Left hindlimb (tissue), 1 donor: ENCODE results near the gene PRTFDC1.
"Not testable (repeated sequence)": the region's sequence is repeated elsewhere in the genome, so short reads cannot be mapped to it uniquely, and the experiment has no call there.

ENCODE experiments used
- DNase-seq: peaks from one replicate; pipeline ENCODE4 v3.0.0-alpha.2; 2018

Gene PRTFDC1, protein sequence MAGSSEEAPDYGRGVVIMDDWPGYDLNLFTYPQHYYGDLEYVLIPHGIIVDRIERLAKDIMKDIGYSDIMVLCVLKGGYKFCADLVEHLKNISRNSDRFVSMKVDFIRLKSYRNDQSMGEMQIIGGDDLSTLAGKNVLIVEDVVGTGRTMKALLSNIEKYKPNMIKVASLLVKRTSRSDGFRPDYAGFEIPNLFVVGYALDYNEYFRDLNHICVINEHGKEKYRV

DNA sequence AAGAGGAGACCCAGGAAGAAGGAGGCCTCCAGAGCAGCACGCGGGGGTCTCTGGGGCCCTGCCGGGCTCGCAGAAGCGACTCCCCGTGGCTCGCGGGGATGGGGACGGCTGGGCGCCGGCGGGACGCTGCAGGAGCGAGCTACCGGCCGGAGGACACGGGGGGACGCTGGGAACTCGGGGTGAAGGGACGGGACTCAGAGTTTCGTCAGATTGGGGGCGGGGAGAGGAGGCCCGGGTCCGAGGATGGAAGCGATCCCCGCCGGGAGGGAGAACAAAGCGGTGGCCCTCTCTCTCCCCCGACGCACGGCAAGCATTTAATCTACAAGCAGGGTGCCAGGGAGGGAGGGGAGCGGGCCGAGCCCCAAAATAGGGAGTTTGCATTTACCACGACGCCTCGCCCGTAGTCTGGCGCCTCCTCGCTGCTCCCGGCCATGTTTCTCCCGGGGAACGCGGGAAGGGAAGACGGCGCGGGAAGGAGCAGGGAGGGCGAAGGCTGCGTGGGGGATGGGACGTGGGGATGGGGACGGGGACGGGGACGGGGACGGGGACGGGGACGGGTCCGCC, at the start of gene PRTFDC1:
TSS of gene PRTFDC1 (minus strand) at position 464 of the 564 bp plus-strand sequence. CDS start at position 433, 31 bp downstream.
- peak; percentile 74 for DNase-seq

DNA sequence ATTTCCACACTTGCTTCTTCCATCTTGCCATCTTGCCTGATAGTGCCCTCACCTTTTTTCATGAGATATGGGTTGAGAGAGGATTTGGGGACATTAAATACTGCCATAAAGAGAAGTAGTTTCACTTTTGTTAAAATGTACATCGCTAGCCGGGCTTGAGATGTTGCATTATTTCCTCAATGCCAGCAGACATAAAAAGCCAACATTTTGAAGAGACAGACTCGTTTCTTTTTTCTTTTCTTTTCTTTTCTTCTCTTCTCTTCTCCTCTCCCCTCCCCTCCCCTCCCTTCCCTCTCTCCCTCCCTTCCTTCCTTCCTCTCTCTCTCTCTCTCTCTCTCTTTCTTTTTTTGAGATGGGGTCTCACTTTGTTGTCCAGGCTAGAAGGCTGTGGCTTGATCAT, 45.6 kb upstream of the PRTFDC1 start:
- DNase-seq: no peak

DNA sequence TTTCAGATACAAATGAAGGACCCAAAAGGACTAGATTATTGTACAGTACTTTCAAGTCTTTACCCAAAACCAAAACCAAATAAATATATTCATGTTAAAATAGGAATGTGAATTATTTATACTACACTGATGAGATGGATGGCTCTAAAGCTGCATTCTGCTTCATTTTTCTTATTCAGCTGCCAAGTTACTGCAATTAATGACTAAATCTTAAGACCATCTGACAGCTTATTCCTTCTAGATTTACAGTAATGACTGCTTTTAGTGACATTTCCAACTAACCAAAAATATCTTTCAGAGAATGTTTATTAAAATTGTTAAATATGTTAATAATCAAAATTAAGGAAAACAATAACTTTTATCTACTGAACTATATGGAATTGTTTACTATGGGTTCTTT, 42.7 kb upstream of the PRTFDC1 start:
- DNase-seq: no peak

DNA sequence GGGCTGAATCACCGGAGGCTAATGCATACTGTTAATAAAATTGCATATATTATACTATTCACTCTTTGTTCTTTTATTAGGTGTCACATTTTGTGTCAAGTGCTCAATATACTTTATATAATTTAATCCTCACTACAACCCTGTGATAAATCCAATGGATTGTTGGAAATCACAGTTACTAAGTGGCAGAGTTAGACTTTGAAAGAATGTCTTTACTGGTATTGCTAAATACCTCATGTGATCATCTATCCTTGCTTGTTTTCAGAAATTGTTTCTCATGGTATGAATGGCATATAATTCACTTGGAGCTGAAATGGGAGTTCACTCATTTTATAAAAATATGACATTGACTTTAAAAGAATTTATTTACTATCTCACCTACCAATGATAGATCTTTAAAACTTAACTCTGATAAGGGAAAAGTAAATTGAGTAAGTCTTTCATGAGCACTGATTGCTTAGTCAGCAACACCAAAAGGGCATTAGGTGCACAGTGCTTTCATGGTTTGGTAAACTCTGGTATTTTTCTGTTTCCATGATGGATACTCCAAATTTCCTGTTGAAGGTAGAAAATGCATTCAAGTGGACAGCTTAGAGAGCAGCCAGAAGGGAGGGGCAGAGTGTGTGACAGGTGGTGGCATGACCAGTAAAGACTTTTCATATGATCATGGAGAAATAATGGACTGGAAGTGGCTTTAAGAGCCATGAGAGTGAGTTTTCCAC, 41.0 kb upstream of the PRTFDC1 start:
- DNase-seq: no peak

DNA sequence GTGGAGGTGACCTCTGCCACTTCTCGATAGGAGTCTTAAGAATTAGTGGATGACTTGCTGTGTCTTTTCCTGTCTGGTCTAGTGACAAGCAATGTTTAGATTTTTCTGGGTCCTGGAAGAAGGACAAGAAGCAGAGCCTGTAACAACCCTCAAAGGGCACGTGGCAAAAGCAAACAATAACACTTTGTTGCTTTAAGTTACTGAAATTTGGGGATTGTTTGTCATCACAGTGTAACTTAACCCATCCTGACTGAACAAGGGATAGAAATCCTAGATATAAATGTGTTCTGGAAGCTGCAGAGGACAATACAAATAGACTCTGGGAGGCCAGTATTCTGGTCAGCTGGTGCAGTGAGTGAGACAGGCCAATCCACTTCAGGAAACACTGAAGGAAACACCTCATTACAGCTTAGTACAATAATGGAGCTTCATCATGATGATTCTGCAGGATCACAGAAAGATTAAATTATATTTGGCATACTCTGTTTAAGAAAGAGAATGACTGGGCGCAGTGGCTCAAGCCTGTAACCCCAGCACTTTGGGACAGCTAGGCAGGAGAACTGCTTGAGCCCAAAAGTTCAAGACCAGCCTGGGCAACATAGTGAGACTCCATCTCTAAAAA, 40.2 kb upstream of the PRTFDC1 start:
- no peak for DNase-seq

DNA sequence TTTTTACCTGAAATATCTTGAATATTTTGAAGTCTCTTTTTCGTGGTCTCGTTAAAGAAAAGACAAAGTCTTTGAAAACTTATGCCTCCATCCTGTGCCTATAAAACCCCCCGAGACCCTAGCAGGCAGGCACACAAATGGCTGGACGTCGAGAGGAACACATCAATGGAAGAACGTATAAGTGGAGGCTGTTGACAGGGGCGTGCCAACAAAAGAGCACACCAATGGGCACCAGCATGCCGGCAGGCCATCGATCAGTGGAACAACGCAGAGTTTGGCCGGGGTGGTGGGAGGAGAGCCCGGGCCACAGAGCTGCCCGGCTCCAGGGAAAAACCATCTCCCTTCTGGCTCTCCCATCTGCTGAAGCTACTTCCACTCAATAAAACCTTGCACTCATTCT, 38.9 kb upstream of the PRTFDC1 start:
- DNase-seq: no peak

DNA sequence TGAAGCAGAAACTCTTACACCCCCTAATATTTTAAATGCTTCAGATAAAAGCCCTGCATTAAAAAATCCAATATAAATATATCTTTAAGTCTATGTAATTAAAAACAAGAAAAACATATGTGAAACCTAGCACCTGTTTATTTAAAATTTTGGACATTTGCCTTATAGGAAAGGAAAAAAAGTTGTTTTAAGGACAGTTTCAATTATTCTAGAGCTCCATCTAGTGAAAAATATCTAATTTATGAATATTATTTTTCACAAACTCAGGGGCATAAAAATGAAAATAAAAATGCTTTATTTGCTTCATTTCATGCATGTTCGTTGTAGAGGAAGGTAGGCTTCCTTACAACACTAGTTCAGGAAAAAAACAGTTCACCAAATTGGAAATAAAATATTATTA, 37.5 kb upstream of the PRTFDC1 start:
- no peak for DNase-seq

DNA sequence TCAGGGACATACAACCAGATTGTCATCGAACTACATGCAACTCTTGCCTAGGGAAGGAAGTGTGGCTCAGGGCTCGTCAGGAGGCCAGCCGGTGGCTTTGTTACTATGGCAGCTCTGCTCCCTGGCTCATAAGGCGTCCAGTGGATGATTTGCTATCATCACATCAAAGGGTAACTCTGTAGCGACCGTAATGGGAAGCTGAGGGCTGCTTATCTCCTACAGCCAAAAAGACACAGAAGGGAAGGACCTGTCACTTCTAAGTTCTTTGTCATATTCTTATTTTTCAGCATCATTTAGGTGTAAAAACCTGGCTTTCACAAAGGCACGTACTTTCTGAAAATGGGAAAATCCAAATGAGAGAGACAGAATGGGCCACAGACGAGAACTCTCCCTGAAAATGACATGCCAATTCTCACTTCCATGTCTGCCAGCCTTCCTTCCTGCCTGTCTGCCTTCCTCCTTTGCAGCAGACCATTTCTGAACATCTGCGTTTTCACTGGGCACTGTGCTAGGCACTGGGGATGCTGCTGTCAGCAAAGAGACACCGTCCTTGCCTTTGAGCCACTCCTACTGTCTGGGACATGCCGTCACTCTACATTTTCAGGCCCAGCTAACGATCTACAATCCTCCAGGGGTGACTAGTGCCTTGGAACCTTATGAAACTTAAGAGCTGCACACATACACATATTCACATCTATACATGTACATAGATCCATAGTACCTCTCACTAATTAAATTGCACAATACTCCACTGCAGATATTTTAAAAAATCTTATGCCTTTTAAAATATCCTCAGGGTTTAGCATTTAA, 36.6 kb upstream of the PRTFDC1 start:
- DNase-seq: no peak

DNA sequence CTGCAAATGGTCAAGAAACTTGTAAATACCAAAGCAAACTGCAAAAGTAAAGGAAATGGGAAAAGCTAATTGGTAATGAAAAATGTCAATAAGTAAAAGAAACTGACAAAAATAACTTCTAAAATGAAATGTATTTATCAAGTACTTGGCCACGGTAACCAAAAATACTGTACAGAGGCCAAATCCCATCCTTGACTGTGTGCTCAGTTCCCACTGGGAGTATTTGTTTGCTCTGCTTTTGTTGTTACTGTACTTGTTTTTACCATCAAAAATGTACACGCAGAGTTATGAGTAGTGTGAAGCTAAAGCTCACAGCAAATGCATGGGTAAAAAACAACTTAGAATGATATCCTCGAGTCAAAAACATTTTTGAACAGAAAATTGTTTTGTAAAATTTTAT, 32.5 kb upstream of the PRTFDC1 start:
- no peak for DNase-seq

DNA sequence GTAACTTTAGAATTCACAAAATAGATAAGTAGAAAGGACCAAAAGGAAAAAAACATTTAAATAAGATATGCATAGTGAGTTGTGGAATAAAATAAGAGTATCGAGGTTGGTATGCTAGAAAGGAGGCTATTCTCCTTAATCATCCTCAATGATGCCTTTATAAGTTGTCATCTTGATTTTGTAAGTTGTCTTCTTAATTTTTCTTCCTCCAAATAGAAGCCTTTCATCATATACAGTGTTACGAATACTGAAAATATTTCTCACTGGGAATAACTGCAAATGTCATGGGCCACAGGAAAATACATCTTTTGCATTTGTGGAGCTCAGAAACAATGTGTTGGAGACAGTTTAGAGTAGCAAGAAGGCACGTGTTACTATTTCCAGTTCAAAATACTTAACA, 31.5 kb upstream of the PRTFDC1 start:
- no peak for DNase-seq

DNA sequence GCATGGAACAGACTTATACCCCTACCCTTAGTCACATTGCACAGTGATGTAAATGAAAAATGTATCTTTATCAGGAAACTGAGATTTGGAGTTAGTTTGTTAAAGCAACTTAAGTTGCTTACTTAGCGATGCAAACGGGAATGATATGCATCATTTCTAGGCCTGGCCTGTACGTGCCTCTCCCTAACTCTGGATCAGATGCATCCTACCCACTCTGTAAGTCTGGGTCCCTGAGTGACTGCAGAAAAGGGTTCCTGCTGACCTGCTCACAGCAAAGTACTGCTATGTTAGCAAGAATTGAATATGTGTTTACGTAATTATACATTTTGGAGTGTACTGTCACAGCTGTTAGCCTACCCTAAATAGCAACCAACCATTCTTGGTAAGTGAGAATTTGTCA, 30.7 kb upstream of the PRTFDC1 start:
- no peak for DNase-seq

DNA sequence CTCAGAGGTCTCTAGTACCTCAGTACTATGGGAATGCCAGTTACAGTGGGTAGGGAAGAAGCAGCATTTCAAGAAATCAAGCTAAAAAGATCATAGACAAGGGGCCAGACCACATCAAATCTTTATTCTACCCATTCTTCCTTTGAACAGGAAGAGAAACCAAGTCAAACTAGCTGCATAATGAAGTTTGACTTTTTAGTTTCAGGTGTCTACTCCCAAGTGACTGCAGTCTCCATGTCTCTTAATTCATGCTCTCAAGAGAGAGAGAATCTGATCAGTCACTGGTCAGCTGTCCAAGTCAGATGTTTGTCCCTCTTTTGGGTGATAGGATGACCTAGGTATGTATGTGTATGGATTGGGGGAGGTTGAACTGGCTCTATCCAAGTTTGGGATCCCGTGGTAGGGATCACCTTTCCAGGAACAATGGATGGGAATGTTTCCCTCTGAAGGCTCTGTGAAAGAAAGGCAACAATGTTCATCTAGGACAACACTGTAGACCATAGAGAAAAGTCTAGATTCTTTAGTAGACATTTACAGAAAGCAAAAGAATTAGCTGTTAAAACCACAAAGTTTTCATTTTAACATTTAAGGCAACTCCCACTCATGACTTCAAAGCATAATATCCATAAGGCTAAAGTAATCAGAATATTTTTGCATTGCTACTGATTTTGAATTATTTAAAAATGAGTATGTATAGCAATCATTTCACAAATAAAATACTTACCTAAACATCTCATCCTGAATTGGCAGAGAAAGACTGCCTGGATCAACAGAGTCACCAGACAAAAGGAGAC, 30.1 kb upstream of the PRTFDC1 start:
- no peak for DNase-seq

DNA sequence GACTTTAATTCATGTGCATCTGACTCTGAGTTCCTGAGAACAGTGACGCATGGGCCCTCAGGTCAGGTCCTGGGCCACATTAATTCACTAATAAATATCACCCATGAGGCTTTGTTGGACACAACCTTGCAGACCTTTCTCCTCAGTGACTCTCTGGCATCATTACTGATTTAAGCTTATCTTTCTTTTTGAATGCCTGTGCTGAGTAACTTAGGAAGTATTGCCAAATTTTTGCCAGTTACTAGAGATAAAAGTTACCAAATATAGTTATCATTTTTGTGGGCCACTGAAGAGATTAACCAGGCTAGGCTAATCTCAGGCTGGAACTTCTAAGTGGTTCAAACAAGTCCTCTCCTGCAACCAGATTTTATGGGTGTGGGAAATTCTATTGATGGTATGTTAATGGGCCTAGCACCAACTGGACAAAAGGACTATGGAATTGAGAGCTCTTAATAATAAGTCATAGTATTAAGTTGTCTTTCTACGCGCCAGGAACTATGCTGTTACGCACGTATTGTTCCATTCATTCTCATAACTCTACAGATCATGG, 28.8 kb upstream of the PRTFDC1 start:
- DNase-seq: no peak

DNA sequence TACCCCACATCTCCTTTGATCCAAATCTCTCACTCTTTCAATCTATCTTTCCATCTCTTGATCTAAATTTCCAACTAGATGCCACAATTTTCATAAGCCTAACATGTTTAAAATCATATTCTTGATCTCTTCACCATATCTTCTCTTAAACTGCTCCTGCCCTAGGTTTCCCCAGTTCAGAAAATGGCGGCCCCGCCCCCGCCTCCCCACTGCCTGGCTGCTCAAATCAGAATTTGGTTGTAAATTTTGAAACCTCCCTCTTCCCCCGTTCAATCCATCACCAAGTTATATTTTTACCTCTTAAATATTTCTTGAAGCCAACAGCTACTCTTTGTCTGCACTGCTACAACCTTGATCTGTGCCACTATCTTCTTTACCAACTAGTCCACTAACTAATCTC, 27.3 kb upstream of the PRTFDC1 start:
- no peak for DNase-seq

DNA sequence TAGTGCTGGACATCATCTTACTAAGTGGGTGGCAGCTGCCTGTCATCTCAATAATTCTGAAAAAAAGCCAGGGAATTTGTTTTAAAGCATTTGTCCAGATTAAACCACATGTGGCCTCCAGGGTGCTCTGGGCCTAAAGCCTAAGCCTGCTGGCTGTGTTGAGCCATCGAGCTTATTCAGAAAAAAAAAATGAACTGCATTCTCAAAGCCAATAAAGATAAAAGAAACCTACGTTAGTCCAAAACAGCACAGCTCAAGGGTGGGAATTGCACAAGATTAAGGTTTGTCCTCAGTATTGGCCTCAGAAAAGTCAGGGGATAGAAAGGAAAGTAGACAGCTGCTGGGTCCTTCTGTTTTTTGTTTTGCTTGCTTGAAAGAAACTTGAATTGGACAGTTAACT, 22.6 kb upstream of the PRTFDC1 start:
- DNase-seq: peak; percentile 57

DNA sequence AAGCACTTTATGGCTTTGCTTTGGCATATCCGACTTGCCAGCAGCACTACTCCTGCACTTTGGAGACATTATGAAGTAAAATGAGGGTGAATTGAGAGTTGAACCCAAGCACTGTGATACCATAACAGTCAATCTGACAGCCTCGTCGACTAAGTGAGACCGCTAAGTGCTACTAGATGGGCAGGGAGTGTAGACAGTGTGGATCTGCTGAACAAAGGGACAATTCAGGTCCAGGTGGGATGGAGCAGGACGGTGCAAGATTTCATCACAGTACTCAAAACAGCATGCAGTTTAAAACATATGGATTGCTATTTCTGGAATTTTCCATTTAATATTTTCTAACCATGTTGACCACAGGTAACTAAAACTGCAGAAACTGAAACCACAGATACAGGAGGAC, 20.8 kb upstream of the PRTFDC1 start:
- DNase-seq: no peak

DNA sequence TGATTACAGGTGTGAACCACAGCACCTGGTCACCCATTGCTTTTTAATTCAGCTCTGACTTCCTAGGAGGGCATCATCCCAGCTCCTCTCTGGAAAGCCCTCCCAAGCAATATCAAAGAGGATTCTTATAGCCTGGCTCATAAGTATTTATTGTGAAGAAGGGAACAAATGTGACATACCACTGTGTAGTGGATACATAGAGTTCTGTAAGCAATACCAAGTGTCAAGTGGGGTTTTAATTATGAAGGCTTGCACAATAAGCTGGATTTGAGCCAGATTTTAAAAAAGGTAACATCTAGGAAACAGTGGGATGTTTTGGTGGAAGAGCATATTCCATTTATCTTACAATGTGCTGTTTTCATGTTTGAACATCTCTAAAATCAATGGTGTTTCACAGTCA, 19.0 kb upstream of the PRTFDC1 start:
- no peak for DNase-seq

DNA sequence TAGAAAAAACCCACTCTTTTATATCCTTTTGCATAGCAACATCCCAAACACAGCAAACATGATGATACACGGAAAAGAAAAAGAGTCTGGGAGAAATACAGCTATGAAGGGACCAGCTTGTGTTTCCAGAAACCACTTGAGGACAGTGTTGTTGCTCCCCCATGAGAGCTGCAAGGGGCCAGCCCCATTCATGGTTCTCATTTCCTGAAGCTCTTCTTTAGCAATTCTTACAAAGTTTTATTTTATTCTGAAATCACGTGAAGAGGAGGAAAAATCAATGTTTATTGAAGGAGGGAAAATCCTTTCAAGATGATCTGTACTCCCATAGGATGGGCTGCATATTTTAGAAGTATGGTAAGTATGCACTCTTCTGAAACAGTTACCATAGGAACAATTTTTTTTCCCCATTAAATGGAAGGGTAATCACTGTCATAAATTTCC, 17.5 kb upstream of the PRTFDC1 start:
- peak; percentile 63 for DNase-seq

DNA sequence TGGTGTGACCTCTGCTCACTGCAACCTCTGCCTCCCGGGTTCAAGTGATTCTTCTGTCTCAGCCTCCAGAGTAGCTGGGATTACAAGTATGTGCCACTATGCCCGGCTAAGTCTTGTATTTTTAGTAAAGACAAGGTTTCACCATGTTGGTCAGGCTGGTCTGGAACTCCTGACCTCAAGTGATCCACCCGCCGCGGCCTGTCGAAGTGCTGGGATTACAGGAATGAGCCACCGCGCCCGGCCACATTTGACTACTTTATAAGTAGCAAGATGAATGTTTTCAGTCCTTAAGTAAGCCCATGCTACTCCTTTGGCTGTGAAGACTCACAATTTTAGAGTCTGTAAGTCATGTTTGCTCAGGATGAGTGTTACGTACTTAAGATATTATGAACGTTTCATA, 16.5 kb upstream of the PRTFDC1 start:
- not testable (repeated sequence) for DNase-seq

DNA sequence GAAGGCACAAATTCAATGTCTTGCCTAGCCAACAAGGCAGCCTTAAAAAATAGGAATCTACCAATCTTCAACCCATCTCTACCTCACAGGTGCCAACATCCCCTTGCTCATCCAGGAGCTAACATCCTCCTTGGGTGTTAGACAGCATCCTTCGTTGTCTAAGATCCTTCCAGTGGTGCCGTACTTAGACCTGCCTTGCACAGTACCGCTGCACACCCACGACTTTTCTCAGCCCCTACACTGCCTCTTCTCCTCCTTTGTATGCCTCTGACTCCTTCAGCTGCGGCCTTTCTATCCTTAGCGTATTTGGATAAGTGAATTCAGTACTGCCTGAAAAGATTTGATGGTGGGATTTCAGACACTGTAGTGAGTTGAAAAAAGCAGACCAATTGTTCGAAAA, 15.9 kb upstream of the PRTFDC1 start:
- no peak for DNase-seq

DNA sequence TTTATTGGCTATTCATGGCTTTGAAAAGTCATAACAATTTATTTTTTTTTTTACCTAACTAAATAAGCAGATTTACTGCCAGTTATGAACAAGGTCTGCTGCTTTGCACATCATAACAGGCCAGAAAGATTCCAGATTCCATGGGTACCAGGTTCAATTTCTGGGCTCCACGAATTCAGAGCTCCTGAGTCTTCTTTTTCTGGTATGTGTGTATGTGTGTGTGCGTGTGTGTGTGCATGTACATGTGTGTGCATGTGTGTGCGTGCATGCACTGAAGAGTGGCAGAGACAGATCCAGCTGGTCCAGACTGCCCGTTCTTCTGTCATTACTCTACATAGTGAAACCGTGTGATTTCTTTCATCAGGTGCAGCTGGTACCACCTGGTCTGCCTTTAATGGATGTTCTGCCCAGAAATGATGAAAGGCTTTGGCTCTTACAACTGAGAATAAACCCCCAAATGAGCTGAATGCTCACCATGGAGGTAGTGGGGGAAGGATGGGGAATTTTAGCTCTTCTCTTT, 14.6 kb upstream of the PRTFDC1 start:
- no peak for DNase-seq

DNA sequence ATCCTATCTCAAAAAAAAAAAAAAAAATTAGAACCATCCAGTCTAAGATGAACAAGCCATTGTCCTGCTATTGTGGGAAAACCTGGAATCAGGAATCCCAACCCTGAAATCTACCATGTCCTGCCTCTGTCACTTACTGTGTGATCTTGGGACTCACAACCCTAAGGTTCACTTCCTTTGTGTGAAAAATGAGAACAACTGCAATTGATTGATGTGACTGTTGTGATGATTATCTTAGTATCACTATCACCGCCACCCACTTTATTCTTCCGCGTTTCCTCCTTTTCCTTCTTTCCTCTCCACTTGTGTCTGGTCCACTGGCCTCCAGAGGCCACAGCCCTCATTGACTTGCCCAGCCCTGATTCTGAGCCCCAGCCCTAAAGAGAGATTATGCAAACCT, 12.6 kb upstream of the PRTFDC1 start:
- DNase-seq: no peak
